Measurements from ENCODE around the gene MRPL57. TPM values are rescaled to one million over a fixed set of nuclear protein-coding genes. Genes with fewer than 3 reads are reported as not detected.
A peak's percentile ranks its signal among the peaks of the same experiment; 100 is the strongest.

The MRPL57 gene
- 21.4 and 22.0 TPM in 2 replicates for polyA plus RNA-seq (2013)

DNA sequence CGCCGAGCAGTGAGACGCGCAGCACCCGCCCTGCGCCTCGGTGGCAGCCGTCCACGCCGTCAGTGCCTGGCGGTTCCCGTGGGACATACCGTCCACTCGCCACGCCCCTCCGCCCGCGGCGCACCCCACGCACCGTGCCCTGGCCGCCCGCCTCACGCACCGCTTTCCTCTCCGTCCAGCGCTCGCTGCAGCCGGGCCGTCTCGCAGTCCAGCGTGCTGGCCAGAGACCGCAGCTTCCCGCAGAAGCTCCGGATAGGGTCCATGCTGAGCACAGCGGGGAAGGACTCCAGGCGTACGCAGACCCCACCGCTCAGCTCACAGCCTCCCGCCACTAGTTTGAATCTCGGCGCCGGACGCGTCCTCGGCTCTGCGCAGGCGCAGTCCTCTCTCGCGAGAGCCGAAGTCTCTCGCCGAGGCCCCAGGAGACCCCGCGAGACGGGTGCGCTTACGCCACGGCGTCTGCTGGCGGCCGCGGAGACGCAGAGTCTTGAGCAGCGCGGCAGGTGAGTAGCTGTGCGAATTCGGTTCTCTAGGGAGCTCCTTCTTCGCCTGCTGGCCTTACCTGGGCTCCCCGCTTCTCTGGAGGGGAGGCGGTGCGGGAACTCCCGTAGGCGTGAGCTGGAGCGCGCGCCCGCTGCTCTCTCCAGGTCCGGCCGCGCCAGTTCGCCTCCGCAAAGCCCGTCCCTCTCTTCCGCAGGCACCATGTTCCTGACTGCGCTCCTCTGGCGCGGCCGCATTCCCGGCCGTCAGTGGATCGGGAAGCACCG lies at the start of gene MRPL57, which contains the start of gene SKA3:
Gene MRPL57, plus strand, starts transcription at position 444 of the 767 bp plus-strand sequence. Its CDS starts 259 bp downstream, at position 703.
Gene SKA3, minus strand, starts transcription at position 338 of the 767 bp plus-strand sequence. Its CDS starts 75 bp downstream, at position 263.
- H3K79me2 ChIP-seq (ENCODE audit: control insufficient read depth, insufficient read depth, low read length, poor library complexity) = peaks cover 10% of the 10 kb centered on the region

DNA sequence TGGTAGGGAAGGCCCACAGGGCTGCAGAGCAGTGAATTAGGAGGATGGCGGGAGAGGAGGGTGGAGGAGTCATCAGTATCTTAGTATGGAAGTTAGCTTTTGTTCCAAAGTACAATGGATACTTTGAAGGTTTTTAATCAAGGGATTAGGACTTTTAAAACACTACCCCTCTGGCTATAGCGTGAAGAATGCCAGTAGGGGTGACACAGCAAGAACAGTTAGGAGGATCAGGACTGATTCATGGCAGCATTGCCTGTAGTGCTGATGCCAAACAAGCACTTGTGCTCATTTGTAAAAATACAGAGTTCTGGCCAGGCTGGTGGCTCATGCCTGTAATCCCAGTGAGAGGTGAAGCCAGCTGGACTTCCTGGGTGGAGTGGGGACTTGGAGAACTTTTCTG lies 46.3 kb upstream of the MRPL57 start:
- H2BK5ac ChIP-seq (ENCODE audit: low read depth, low read length, poor library complexity) = no peak overlapping the region
- no peak overlapping the region for H4K12ac ChIP-seq (ENCODE audit: low read depth, low read length)

More for the DNA sequence above, at the start of gene MRPL57, which contains the start of gene SKA3:
- Histone ChIP-seq H4K8ac (ENCODE audit: low read depth, low read length) (peak within 1 kb of the TSS; percentile 97), H4K12ac (ENCODE audit: low read depth, low read length) (peak within 1 kb of the TSS; percentile 93), H2AK5ac (ENCODE audit: low read length) (peak within 1 kb of the TSS; percentile 20), H2BK12ac (ENCODE audit: low read length) (no peak within 1 kb of the TSS), H3K9ac (ENCODE audit: low read length) (peak within 1 kb of the TSS; percentile 91), H3K18ac (ENCODE audit: low read length) (peak within 1 kb of the TSS; percentile 91), H3K79me1 (ENCODE audit: low read length) (peaks cover 9% of the 10 kb centered on the region), H3K4me1 (ENCODE audit: control insufficient read depth in 1 of 2, insufficient read depth in 2 of 2, low read length in 2 of 2) (peaks cover 3 to 8% of the 10 kb centered on the region in 2 experiments), H3K4me3 (ENCODE audit: low read depth, low read length) (peak within 1 kb of the TSS; percentile 99), H3K27ac (ENCODE audit: low read depth, low read length) (peak within 1 kb of the TSS; percentile 96), H2AFZ (ENCODE audit: insufficient read depth, low read length, poor library complexity) (peak within 1 kb of the TSS; percentile 91), H3K14ac (ENCODE audit: low read length) (peak within 1 kb of the TSS; percentile 78), H3K9me3 (ENCODE audit: insufficient read depth, low read depth, low read length) (no peaks in the 10 kb centered on the region), H3K4ac (ENCODE audit: low read depth, low read length) (peak within 1 kb of the TSS; percentile 76), H3K4me2 (ENCODE audit: low read length) (peak within 1 kb of the TSS; percentile 62), H3K36me3 (ENCODE audit: control insufficient read depth in 1 of 2, insufficient read depth in 2 of 2, low read length in 2 of 2) (peaks cover 0 to 2% of the 10 kb centered on the region in 2 experiments), H2BK120ac (ENCODE audit: insufficient read depth, low read length, poor library complexity) (peak within 1 kb of the TSS; percentile 77), H2BK5ac (ENCODE audit: low read depth, low read length, poor library complexity) (peak within 1 kb of the TSS; percentile 80), H3K23ac (ENCODE audit: low read length) (no peak within 1 kb of the TSS), H3K27me3 (ENCODE audit: insufficient read depth, low read length) (no peaks in the 10 kb centered on the region), H4K91ac (ENCODE audit: low read depth, low read length) (peak within 1 kb of the TSS; percentile 91)
- DNase-seq = peak; percentile 96 to 99
- no CpG with 5 or more reads among the region's 93 CpGs for WGBS (ENCODE audit: extremely low coverage, insufficient coverage, insufficient read length)

DNA sequence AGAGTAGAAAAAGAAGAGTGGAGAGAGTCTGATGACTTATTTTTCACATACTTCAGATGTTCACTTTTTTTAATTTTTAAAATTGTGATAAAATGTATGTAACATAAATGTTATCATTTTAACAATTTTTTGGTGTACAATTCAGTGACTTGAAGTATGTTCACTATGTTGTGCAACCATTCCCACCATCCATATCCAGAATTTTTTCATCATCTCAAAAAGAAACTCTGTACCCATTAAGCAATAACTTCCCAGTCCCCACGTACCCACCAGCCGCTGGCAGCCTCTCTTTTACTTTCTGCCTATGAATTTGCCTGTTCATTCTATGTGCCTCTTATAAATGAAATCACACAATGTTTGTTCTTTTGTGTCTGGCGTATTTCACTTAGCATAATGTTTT lies 43.4 kb upstream of the MRPL57 start:
- Histone ChIP-seq H3K27me3 (ENCODE audit: insufficient read depth, low read length) (no peaks in the 10 kb centered on the region), H3K4ac (ENCODE audit: low read depth, low read length) (no peak overlapping the region), H3K14ac (ENCODE audit: low read length) (no peak overlapping the region), H3K4me1 (ENCODE audit: control insufficient read depth in 1 of 2, insufficient read depth in 2 of 2, low read length in 2 of 2) (no peaks in the 10 kb centered on the region), H3K36me3 (ENCODE audit: control insufficient read depth in 1 of 2, insufficient read depth in 2 of 2, low read length in 2 of 2) (no peaks in the 10 kb centered on the region), H3K9me3 (ENCODE audit: insufficient read depth, low read depth, low read length) (peaks cover 2% of the 10 kb centered on the region), H2BK5ac (ENCODE audit: low read depth, low read length, poor library complexity) (no peak overlapping the region), H3K4me2 (ENCODE audit: low read length) (no peak overlapping the region), H2AFZ (ENCODE audit: insufficient read depth, low read length, poor library complexity) (no peak overlapping the region), H3K79me2 (ENCODE audit: control insufficient read depth, insufficient read depth, low read length, poor library complexity) (no peaks in the 10 kb centered on the region), H2BK120ac (ENCODE audit: insufficient read depth, low read length, poor library complexity) (no peak overlapping the region), H3K4me3 (ENCODE audit: low read depth, low read length) (no peak overlapping the region), H3K27ac (ENCODE audit: low read depth, low read length) (no peak overlapping the region), H3K79me1 (ENCODE audit: low read length) (no peaks in the 10 kb centered on the region), H2AK5ac (ENCODE audit: low read length) (no peak overlapping the region), H3K9ac (ENCODE audit: low read length) (no peak overlapping the region), H2BK12ac (ENCODE audit: low read length) (no peak overlapping the region), H3K23ac (ENCODE audit: low read length) (no peak overlapping the region), H4K91ac (ENCODE audit: low read depth, low read length) (no peak overlapping the region), H3K18ac (ENCODE audit: low read length) (no peak overlapping the region), H4K12ac (ENCODE audit: low read depth, low read length) (no peak overlapping the region), H4K8ac (ENCODE audit: low read depth, low read length) (no peak overlapping the region)
- DNase-seq = no peak
- WGBS (ENCODE audit: extremely low coverage, insufficient coverage, insufficient read length) = no CpG with 5 or more reads among the region's 3 CpGs

More for the DNA sequence above, 46.3 kb upstream of the MRPL57 start:
- Histone ChIP-seq H3K4me1 (ENCODE audit: control insufficient read depth in 1 of 2, insufficient read depth in 2 of 2, low read length in 2 of 2) (no peaks in the 10 kb centered on the region), H3K9ac (ENCODE audit: low read length) (no peak overlapping the region), H3K79me2 (ENCODE audit: control insufficient read depth, insufficient read depth, low read length, poor library complexity) (no peaks in the 10 kb centered on the region), H3K79me1 (ENCODE audit: low read length) (no peaks in the 10 kb centered on the region), H3K18ac (ENCODE audit: low read length) (no peak overlapping the region), H4K8ac (ENCODE audit: low read depth, low read length) (no peak overlapping the region), H3K4ac (ENCODE audit: low read depth, low read length) (no peak overlapping the region), H3K4me2 (ENCODE audit: low read length) (no peak overlapping the region), H2AFZ (ENCODE audit: insufficient read depth, low read length, poor library complexity) (no peak overlapping the region), H3K14ac (ENCODE audit: low read length) (no peak overlapping the region), H3K23ac (ENCODE audit: low read length) (no peak overlapping the region), H2BK120ac (ENCODE audit: insufficient read depth, low read length, poor library complexity) (no peak overlapping the region), H3K36me3 (ENCODE audit: control insufficient read depth in 1 of 2, insufficient read depth in 2 of 2, low read length in 2 of 2) (no peaks in the 10 kb centered on the region), H3K4me3 (ENCODE audit: low read depth, low read length) (no peak overlapping the region), H4K91ac (ENCODE audit: low read depth, low read length) (no peak overlapping the region), H2BK12ac (ENCODE audit: low read length) (no peak overlapping the region), H2AK5ac (ENCODE audit: low read length) (no peak overlapping the region), H3K27me3 (ENCODE audit: insufficient read depth, low read length) (no peaks in the 10 kb centered on the region), H3K9me3 (ENCODE audit: insufficient read depth, low read depth, low read length) (peaks cover 2% of the 10 kb centered on the region), H3K27ac (ENCODE audit: low read depth, low read length) (no peak overlapping the region)
- no peak for DNase-seq
- no CpG with 5 or more reads among the region's 2 CpGs for WGBS (ENCODE audit: extremely low coverage, insufficient coverage, insufficient read length)

DNA sequence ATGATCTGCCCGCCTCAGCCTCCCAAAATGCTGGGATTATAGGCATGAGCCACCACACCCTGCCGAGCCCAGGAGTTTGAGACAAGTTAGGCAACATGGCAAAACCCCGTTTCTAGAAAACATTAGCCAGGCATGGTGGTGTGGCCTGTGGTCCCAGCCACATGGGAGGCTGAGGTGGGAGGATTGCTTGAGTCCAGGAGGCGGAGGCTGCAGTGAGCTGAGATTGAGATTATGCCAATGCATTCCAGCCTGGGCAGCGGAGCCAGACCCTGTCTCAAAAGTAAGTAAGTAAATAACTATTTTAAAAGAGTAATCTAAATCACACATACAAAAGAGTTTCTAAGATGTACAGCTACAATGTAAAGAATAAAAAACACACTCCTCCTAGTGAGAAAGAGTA lies 42.0 kb upstream of the MRPL57 start:
- Histone ChIP-seq H2BK5ac (ENCODE audit: low read depth, low read length, poor library complexity) (no peak overlapping the region), H3K27me3 (ENCODE audit: insufficient read depth, low read length) (no peaks in the 10 kb centered on the region), H3K9me3 (ENCODE audit: insufficient read depth, low read depth, low read length) (peaks cover 2% of the 10 kb centered on the region), H3K79me2 (ENCODE audit: control insufficient read depth, insufficient read depth, low read length, poor library complexity) (no peaks in the 10 kb centered on the region), H2AFZ (ENCODE audit: insufficient read depth, low read length, poor library complexity) (no peak overlapping the region), H3K9ac (ENCODE audit: low read length) (no peak overlapping the region), H4K91ac (ENCODE audit: low read depth, low read length) (no peak overlapping the region), H3K18ac (ENCODE audit: low read length) (no peak overlapping the region), H3K79me1 (ENCODE audit: low read length) (no peaks in the 10 kb centered on the region), H3K14ac (ENCODE audit: low read length) (no peak overlapping the region), H3K4ac (ENCODE audit: low read depth, low read length) (no peak overlapping the region), H2BK12ac (ENCODE audit: low read length) (no peak overlapping the region), H3K4me3 (ENCODE audit: low read depth, low read length) (no peak overlapping the region), H3K4me2 (ENCODE audit: low read length) (no peak overlapping the region), H3K23ac (ENCODE audit: low read length) (no peak overlapping the region), H4K12ac (ENCODE audit: low read depth, low read length) (no peak overlapping the region), H2AK5ac (ENCODE audit: low read length) (no peak overlapping the region), H3K36me3 (ENCODE audit: control insufficient read depth in 1 of 2, insufficient read depth in 2 of 2, low read length in 2 of 2) (no peaks in the 10 kb centered on the region), H2BK120ac (ENCODE audit: insufficient read depth, low read length, poor library complexity) (no peak overlapping the region), H3K27ac (ENCODE audit: low read depth, low read length) (no peak overlapping the region), H4K8ac (ENCODE audit: low read depth, low read length) (no peak overlapping the region), H3K4me1 (ENCODE audit: control insufficient read depth in 1 of 2, insufficient read depth in 2 of 2, low read length in 2 of 2) (no peaks in the 10 kb centered on the region)
- no peak for DNase-seq
- WGBS (ENCODE audit: extremely low coverage, insufficient coverage, insufficient read length) = no CpG with 5 or more reads among the region's 5 CpGs

All from trophoblast cell (in vitro differentiated cells and primary cell).